H9 (cell line): ENCODE results near the gene ITPR2. TPM values are rescaled to one million over a fixed set of nuclear protein-coding genes. Genes with fewer than 3 reads are reported as not detected.

ENCODE experiments used
- DNase-seq: peaks from one replicate; pipeline ENCODE4 v3.0.0-alpha.2; 2017
- H2AFZ ChIP-seq: one replicate; pipeline ENCODE4 v1.6.1; 2013; ENCODE audit warnings: mild to moderate bottlenecking, low read length, control low read depth, moderate library complexity
- H2AK5ac ChIP-seq: 2 replicates; pipeline ENCODE4 v1.6.1; 2013; ENCODE audit warnings: low read length, control low read depth, mixed read lengths; ENCODE audit not compliant: insufficient read length
- H2BK120ac ChIP-seq: one replicate; pipeline ENCODE4 v1.6.1; 2013; ENCODE audit warnings: low read depth, mild to moderate bottlenecking, low read length, control low read depth, inconsistent platforms; ENCODE audit not compliant: poor library complexity, severe bottlenecking
- H2BK12ac ChIP-seq: 2 replicates; pipeline ENCODE4 v1.6.1; 2013; ENCODE audit warnings: low read length, control low read depth, mixed read lengths, low read depth; ENCODE audit not compliant: insufficient read length
- H2BK15ac ChIP-seq: 2 replicates; pipeline ENCODE4 v1.6.1; 2013; ENCODE audit warnings: low read depth, low read length, control low read depth
- H2BK20ac ChIP-seq: one replicate; pipeline ENCODE4 v1.6.1; 2013; ENCODE audit warnings: low read depth, mild to moderate bottlenecking, low read length, control low read depth, inconsistent platforms; ENCODE audit not compliant: poor library complexity, severe bottlenecking
- H2BK5ac ChIP-seq: 2 replicates; pipeline ENCODE4 v1.6.1; 2013; ENCODE audit warnings: low read length, control low read depth, mixed read lengths; ENCODE audit not compliant: insufficient read length
- H3K14ac ChIP-seq: 2 replicates; pipeline ENCODE4 v1.6.1; 2013; ENCODE audit warnings: low read length, control low read depth; ENCODE audit not compliant: insufficient read depth
- H3K18ac ChIP-seq: 2 replicates; pipeline ENCODE4 v1.6.1; 2013; ENCODE audit warnings: low read depth, mild to moderate bottlenecking, mixed read lengths, low read length, control low read depth; ENCODE audit not compliant: insufficient read length
- H3K23ac ChIP-seq: 2 replicates; pipeline ENCODE4 v1.6.1; 2013; ENCODE audit warnings: low read length, control low read depth, mixed read lengths, low read depth; ENCODE audit not compliant: insufficient read length
- H3K23me2 ChIP-seq: 2 replicates; pipeline ENCODE4 v1.6.1; 2013; ENCODE audit warnings: low read depth, mild to moderate bottlenecking, mixed read lengths, low read length, control low read depth; ENCODE audit not compliant: insufficient read length, poor library complexity, severe bottlenecking
- H3K27ac ChIP-seq: 2 replicates; pipeline ENCODE4 v1.5.1; 2013; ENCODE audit warnings: low read length, control low read depth, mixed read lengths, low read depth; ENCODE audit not compliant: insufficient read length
- H3K27me3 ChIP-seq: 2 replicates; pipeline ENCODE4 v1.6.1; 2013; ENCODE audit warnings: low read length, control low read depth, inconsistent platforms; ENCODE audit not compliant: insufficient read depth
- H3K4ac ChIP-seq: 2 replicates; pipeline ENCODE4 v1.6.1; 2013; ENCODE audit warnings: low read depth, mild to moderate bottlenecking, control low read depth, inconsistent platforms, low read length, moderate library complexity
- H3K4me1 ChIP-seq: 2 replicates; pipeline ENCODE4 v1.6.1; 2013; ENCODE audit warnings: low read length, control low read depth, inconsistent platforms; ENCODE audit not compliant: insufficient read depth
- H3K4me2 ChIP-seq: 2 replicates; pipeline ENCODE4 v1.6.1; 2013; ENCODE audit warnings: low read length, control low read depth, mixed read lengths; ENCODE audit not compliant: insufficient read length, insufficient read depth
- H3K56ac ChIP-seq: 2 replicates; pipeline ENCODE4 v1.6.1; 2013; ENCODE audit warnings: low read depth, mild to moderate bottlenecking, mixed read lengths, low read length, control low read depth; ENCODE audit not compliant: insufficient read length
- H3K79me1 ChIP-seq: 2 replicates; pipeline ENCODE4 v1.6.1; 2013; ENCODE audit warnings: low read depth, mild to moderate bottlenecking, moderate library complexity, low read length, control low read depth, inconsistent platforms; ENCODE audit not compliant: insufficient read depth, poor library complexity, severe bottlenecking
- H3K79me2 ChIP-seq: 2 replicates; pipeline ENCODE4 v1.6.1; 2013; ENCODE audit warnings: low read length, control low read depth, inconsistent platforms; ENCODE audit not compliant: insufficient read depth
- H3K9ac ChIP-seq: 2 replicates; pipeline ENCODE4 v1.6.1; 2013; ENCODE audit warnings: low read length, control low read depth, mixed read lengths; ENCODE audit not compliant: insufficient read length; ENCODE audit errors: extremely low read depth
- H3K9me3 ChIP-seq: one replicate; pipeline ENCODE4 v1.6.1; 2013; ENCODE audit warnings: low read depth, low read length, inconsistent platforms; ENCODE audit not compliant: control insufficient read depth
- H3T11ph ChIP-seq: one replicate; pipeline ENCODE4 v1.6.1; 2013; ENCODE audit warnings: mild to moderate bottlenecking, low read length, control low read depth, inconsistent platforms
- H4K20me1 ChIP-seq: one replicate; pipeline ENCODE4 v1.6.1; 2013; ENCODE audit not compliant: control insufficient read depth, insufficient read length, insufficient read depth
- H4K5ac ChIP-seq: 2 replicates; pipeline ENCODE4 v1.6.1; 2013; ENCODE audit warnings: low read depth, mild to moderate bottlenecking, mixed read lengths, low read length, control low read depth; ENCODE audit not compliant: insufficient read length
- H4K8ac ChIP-seq: replicated peaks from 2 replicates; pipeline ENCODE4 v1.6.1; 2013; ENCODE audit warnings: low read length, control low read depth, mixed read lengths, low read depth; ENCODE audit not compliant: insufficient read length
- H4K91ac ChIP-seq: 2 replicates; pipeline ENCODE4 v1.6.1; 2013; ENCODE audit warnings: low read depth, mild to moderate bottlenecking, moderate library complexity, mixed read lengths, low read length, control low read depth; ENCODE audit not compliant: insufficient read length
- H3K27ac Mint-ChIP-seq, 3 experiments: 2 replicates in 2 of 3; 3 replicates in 1 of 3; pipeline ENCODE4 v1.8.0; 2020 to 2021; ENCODE audit warnings: mixed read lengths in 3 of 3, mild to moderate bottlenecking in 1 of 3, moderate library complexity in 1 of 3
- H3K27me3 Mint-ChIP-seq: 2 replicates; pipeline ENCODE4 v1.8.0; 2021; ENCODE audit warnings: low read depth, mild to moderate bottlenecking, moderate library complexity, mixed read lengths
- H3K36me3 Mint-ChIP-seq, 3 experiments: 2 replicates in 2 of 3; 3 replicates in 1 of 3; pipeline ENCODE4 v1.8.0; 2020 to 2021; ENCODE audit warnings: low read depth in 3 of 3, mixed read lengths in 3 of 3; ENCODE audit not compliant: insufficient read depth in 1 of 3
- H3K4me1 Mint-ChIP-seq, 2 experiments: 2 replicates each; pipeline ENCODE4 v1.8.0; 2020; ENCODE audit warnings: mixed read lengths in 2 of 2
- H3K4me3 Mint-ChIP-seq, 2 experiments: 2 replicates in 1 of 2; 3 replicates in 1 of 2; pipeline ENCODE4 v1.8.0; 2020 to 2021; ENCODE audit warnings: mild to moderate bottlenecking in 2 of 2, mixed read lengths in 2 of 2, moderate library complexity in 1 of 2
- H3K9me3 Mint-ChIP-seq, 2 experiments: 2 replicates in 1 of 2; 3 replicates in 1 of 2; pipeline ENCODE4 v1.8.0; 2020; ENCODE audit warnings: mild to moderate bottlenecking in 2 of 2, mixed read lengths in 2 of 2, moderate library complexity in 1 of 2
- CTCF ChIP-seq: fragments of 200-600 bp; sonication (generic); conservative IDR thresholded peaks from 3 replicates; pipeline ENCODE4 v1.8.0; 2021; ENCODE audit warnings: antibody characterized with exemption, mild to moderate bottlenecking
- WGBS: extraction: QIAGEN DNeasy Blood & Tissue Kit; methylation state at CpG from one replicate; pipeline ENCODE4 v1.1.7; 2013; ENCODE audit warnings: missing lambda C conversion rate, low lambda C conversion rate, mixed read lengths; ENCODE audit not compliant: insufficient read length; ENCODE audit errors: extremely low coverage; 5-methylcytosine and 5-hydroxymethylcytosine counted together
- total RNA-seq: library from RNA; stranded (reverse); gene quantifications from 2 replicates; pipeline ENCODE4 v1.2.1, GENCODE V29; 2021

ITPR2 gene
- total RNA-seq, 1 experiment from 2014 or later, result 14.8 TPM

- H3K27me3 ChIP-seq, result no peaks in the 10 kb centered on the region; the same call in 1 of the 2 replicates
- no peak overlapping the region for H3K23ac ChIP-seq
- Mint-ChIP-seq H3K27me3 (no peaks in the 10 kb centered on the region), H3K9me3 (no peaks in the 10 kb centered on the region), H3K4me1 (no peaks in the 10 kb centered on the region), H3K27ac (no peak overlapping the region), H3K36me3 (no peaks in the 10 kb centered on the region), H3K4me3 (no peak overlapping the region)
- no peak overlapping the region for H4K5ac ChIP-seq
- no peak overlapping the region for H3K9ac ChIP-seq
- H2BK15ac ChIP-seq, result no peak overlapping the region
- H3K79me1 ChIP-seq, result no peaks in the 10 kb centered on the region
- no peak overlapping the region for H3K27ac ChIP-seq
- no CpG with 5 or more reads among the region's 2 CpGs for WGBS
- no peak overlapping the region for H3K56ac ChIP-seq
- H3T11ph ChIP-seq, result no peak overlapping the region
- no peak for DNase-seq
- H3K4ac ChIP-seq, result no peak overlapping the region
- no peak for TF ChIP-seq CTCF
- no peaks in the 10 kb centered on the region; the same call in 1 of the 2 replicates for H3K4me1 ChIP-seq
- no peaks in the 10 kb centered on the region for H3K23me2 ChIP-seq
- 0 out of 2 replicates have a peak, but pooled peaks cover 2% of the 10 kb centered on the region for H3K79me2 ChIP-seq
- no peaks in the 10 kb centered on the region for H3K9me3 ChIP-seq
- H4K8ac ChIP-seq, result no peak overlapping the region
- H2BK20ac ChIP-seq, result no peak overlapping the region
- no peak overlapping the region for H3K18ac ChIP-seq
- H4K20me1 ChIP-seq, result no peaks in the 10 kb centered on the region
- H2BK5ac ChIP-seq, result no peak overlapping the region
- H4K91ac ChIP-seq, result no peak overlapping the region
- no peak overlapping the region for H3K4me2 ChIP-seq
- no peak overlapping the region for H2BK120ac ChIP-seq
- H3K14ac ChIP-seq, result no peak overlapping the region
- H2BK12ac ChIP-seq, result no peak overlapping the region
- no peak overlapping the region for H2AK5ac ChIP-seq
- no peak overlapping the region for H2AFZ ChIP-seq
Measured at GRCh38 chr12:26323673-26324072, 509.3 kb downstream of the ITPR2 start.
